HG02973 (cell line): Measurements from ENCODE around the gene ANKRD63.

Source experiments
- ATAC-seq: cut with Tn5 transposase; IDR thresholded peaks from one replicate; pipeline ENCODE4 v1.9.1; 2021; ENCODE audit warnings: moderate library complexity; ENCODE audit not compliant: unreplicated experiment

Gene ANKRD63

DNA sequence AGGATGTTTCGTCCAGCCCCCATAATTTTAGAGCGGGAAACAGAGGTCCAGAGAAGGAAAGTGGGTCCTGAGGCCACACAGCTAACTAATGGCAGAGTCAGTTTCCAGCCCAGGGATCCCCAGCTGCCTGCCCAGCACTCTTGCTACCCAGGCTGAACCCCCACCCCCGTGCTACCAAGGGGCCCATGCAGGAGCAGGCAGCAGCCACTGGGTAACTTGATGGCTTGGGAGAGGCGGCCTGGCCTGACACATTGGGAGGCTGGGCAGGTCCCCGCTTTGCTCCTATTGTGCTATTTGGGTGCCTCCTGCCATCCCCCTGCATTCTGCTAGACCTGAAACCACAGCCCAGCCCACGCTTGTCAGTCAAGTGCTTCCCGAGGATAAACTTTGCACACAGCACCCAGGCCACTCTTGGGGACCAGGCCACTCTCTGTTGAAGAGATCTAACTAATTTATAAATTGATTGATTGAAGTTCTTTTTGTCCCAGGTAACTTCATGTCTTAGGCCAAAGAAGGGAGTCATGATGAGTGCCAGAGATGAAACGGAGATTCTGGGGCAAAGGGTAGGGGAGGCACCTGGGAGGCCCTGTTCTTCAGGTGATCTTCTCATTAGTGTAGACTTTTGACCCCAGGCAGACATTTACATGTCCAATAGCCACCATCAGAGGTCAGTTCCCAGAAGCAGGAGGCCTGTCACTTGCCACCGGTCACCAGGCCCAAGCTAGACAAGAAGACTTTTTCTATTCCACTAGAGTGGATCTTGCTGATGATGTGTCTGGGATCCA is 37.0 kb downstream of the ANKRD63 start:
- no peak for ATAC-seq

DNA sequence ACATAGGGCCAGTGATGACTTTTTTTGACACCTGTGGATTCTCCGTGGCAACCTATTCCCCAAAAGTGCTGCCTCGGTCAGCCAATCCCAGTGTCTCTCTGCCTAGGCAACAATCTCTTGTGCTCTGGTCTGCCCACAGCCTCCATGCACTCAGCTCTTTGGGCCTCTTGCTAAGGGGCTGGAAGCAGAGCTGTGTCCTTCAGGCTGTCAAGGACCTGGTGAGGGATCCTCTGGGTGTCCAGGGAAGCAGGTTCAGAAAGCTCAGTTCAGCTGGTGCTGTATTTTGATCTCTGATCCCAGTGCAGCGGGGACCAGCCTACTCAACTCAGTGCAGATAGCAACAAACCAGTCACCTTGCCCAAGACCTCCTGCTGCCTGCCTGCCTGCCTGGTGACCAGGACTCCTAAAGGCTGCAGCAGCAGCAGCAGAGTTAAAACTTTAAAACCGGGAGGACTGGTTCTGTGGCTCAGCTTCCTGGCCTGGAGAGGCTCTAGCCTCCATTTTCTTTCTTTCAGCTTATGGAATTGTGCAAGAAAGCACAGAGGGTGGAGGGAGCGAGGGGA is 37.8 kb downstream of the ANKRD63 start:
- no peak for ATAC-seq

DNA sequence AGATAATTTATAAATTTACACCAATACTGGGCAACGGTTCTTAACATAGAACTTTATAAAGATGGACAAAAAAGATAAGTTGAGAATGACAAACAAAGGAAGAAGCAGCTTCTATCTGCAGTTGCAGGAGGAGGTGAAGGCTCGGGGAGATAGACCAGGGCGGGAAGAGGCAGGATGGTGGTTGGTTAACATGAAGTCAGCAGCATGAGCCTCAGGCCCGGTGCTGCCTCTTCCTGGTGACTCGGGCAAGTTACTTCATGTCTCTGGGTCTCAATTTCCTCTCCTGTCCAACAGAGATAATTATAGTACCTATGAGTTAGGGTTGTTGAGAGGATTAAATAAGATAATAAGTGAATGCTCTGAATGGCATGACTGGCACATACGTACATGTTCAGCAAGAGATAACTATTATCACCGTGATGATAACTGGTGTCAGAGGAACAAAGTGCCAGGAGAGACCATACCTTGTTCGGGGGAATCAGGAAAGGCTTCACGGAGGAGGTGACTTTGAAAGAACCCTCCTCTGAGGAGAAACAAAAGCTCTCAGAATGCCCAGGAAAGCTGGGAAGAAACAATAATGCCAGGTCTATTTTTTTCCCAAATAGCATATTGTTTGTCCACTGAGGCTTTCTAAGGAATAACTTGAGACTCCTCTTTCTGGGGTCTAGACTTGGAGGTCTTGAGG is 39.6 kb downstream of the ANKRD63 start:
- no peak for ATAC-seq

DNA sequence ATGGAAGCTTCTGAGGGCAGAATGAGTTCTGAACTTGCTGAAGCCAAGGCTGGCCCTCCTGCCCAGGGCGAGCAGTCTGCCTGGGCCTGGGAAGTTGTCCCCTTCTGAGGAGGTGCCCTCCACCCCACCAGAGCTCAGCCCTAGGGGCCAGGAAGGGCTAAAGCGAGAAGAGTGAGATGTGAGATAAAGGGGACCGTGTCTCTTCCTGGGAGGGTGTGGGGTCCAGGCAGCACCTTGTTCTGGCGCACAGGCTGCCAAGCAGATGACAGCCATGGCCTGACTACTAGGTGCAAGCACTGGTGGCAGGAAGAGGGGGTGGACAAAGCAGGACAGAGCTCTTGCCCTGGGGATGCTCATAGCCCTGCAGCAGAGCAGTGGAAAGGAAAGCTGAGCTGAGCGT is 40.3 kb downstream of the ANKRD63 start:
- no peak for ATAC-seq

DNA sequence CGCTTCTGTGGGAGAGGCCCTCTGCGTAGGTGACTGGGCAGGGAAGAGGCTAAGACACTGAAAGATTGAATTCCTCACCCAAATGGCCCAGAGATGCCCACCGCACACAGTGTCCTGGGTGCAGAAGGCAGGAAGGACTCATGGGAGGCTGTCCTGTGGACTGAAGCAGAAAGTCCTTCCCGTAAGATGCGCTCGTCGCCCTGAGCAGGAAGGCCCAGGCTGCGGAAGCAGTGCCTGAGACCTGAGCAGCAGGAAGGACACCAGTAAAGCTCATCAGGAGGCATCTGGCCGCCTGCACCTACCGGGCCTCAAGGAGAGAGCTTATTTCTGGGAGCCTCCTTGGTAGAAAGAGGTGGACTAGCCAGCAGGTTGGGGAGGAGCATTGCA is 40.7 kb downstream of the ANKRD63 start:
- no peak for ATAC-seq

DNA sequence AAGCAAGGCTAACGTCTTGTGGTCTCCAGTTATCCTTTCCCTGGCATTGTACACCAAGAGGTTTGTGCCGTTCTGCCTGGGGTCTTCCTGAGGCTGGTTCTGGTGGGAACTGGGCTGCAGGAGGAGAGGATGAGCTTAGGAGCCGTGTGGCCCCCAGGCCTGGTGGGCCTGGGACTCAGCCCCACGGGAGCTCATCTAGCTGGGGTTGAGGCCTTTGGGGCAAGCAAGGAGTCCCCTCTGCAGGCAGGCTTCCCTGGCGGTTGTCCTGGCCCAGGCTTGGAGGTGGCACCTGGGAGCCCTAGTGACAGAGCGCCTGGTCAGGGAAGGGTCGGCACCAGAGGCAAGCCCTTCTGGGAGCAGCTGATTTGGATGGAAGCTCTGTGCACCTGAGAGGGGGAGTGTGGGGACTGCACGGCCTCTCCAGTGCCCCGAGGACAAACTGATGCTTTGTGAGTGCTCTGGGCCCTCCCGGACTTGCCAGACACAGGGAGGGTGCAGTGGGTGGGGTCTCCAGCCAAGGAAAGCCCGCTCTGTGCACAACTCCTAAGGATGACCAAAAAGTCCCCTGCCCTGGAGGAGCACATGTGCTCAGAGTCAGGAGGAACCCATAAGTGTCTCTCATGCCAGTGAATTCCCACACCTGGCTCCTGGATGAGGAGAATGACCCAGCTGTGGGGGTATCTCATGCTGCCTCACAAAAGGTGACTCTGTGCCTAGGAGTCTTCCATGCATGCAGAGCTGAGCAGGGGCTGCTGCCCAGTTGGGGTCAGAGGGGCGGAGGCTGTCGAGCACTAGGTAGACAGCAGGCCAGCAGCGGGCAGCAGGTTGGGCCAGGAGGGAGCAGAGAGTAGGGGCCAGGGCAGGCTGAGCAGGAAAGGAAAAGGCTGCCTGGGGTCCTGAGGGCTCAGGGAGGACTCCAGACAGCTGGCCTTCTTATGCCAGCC is 41.3 kb downstream of the ANKRD63 start:
- no peak for ATAC-seq

DNA sequence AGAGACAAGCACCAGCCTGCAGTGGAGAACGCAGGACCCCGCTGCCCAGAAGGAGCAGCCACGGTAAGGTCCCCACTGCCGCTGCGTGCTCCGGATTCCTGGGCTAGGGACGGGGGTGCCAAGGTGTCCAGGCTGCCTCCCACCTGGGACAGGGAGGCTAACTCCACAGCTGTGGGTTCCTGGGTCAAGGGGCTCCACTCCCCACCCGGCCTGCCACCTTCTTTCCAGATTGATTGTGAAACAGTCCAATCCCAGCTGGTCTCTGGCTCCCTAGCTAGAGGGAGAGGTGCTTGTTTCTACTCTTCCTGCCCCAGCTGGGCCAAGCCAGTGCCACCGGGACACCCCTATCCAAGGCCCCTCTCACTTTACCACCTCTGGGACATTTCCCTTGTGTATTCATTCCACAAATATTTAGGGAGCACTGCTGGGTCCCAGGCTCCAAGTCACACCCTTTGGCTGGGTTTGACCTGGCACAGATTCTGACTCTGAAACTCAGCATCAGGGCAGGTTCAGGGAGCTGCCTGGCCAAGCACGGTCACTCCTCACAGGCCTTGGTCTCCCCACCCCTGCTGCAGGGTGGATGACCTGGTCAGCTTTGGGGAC is 42.1 kb downstream of the ANKRD63 start:
- ATAC-seq, result no peak

DNA sequence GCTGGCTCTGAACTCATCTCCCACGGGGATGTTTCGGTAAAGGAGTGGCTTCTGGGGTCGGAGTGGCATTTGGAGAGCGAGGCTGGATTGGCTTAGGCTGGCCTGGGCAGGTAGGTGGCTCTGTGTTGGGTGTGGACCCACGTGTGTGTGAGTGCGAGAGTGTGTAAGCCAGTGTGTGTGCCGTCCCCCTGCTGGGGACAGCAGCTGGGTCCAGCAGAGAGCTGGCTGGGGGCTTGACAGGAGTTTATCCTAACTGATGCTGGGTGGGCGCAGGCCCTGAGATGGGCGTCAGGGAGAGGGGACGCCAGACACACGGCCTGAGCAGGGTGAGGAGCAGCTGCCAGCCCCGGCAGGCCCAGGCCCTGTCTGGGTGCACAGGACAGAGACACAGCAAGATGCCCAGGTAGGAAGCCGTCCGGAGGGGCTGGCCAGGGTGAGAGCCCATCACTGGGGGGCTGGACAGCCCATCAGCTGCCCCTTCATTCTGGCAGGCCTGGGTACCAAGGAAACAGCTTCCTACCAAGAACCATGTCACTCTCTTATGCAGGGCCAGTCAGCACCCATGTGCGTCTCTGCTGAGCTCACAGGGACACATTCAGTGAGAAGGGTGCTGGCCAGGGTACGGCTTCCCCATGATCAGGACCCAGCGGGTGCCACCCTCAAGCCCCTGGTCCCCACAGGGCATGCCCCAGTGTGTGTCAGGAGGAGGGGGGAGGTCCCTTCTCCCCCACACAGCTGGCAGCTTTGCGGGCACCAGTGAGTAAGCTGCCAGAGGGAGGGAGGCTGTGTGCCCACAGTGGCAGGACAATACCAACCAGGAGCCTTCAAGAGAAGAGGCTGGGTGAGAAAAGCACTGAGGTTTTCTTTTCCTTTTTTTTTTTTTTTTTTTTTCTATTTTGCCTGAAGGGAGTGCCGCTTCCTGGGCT is 42.9 kb downstream of the ANKRD63 start:
- ATAC-seq, result no peak

DNA sequence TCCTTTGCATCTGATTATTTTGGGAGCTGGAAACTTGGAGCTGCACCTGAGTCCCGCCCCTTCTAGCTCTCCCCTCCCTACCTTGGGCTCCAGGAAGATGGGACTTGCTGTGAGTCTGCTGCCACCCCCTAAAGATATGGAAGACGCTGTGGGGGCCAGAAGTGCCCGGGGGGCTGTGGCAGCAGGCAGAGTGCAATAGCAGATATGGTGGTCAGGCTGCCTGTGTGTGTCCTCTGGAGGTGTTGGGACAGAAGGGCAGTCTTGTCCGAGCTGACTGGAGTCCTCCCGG is 43.5 kb downstream of the ANKRD63 start:
- ATAC-seq, result no peak

DNA sequence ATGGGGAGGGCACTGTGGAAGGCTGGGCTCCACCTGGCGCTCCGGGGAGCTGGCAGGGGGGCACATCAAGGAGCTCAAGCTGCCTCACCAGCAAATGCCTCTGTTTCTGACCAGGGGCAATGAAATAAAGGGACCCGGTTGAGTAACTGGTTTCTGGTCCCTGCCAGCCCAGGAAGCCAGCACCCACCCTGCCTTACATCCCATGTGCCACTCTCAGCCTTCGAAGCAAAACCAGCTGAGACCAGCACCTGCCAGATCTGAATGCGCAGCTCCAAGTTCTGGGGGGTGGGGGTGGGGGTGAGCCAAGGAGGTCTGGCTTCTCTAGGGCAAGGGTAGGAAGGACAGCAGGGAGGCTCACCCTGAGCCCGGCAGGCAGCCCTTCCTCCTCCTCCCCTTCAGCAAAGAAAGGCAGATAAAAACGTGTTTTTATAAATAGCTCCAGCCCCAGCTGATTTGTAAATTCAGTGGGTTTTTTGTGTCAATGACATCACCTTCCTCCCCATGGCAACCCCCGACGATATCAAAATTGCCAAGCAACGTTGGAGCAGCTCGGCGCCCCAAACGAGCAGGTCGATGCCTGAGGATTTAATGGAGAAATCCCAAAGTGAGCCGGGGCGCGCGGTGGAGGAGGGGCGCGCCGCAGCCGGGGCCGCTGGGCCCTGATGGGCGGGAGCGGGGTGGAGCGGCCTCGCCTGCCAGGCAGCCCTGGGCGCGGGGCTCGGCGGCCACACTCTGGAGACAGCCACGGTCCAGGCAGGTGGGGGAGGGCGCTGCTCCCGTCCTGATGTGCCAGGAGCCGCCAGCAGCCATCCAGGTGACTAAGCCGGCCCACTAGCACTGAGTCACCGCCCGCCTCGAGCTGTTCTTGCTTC is 44.1 kb downstream of the ANKRD63 start, which contains the start of gene PAK6:
Gene PAK6, plus strand, starts transcription at position 532 of the 872 bp plus-strand sequence. CDS start 25,723 bp downstream, outside the sequence.
- ATAC-seq, result no peak

DNA sequence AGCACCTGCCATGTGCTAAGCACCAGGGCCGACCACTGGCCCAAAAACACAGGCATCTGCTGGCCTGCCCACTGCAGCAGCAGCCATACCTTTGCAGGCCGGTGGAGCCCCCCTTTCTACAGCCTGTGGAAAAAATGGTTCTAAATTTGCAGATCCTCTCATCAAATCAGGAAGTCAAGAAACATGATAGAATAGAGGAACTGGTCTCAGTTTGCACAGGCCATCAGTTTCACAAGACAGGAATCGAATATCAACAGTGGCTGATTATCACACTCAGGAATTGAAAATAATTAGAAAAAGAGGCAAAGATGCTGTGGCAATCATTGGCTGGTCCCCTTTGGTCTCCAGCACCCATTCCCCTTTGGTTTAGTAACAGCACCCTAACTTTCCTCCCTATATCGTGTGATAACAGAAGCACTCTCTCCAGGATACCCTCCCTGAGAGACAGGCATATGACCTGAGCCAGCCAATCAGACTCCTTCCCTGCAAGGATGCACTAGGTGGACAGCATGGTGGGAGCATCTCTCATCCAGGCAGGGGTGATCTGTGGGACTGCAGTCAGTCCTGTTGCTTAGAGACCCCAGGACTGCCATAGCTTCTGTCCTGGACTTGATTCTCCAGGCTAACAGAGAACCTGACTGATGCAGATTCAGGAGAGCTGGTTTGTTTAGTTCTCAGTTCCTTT is 47.5 kb downstream of the ANKRD63 start:
- no peak for ATAC-seq

DNA sequence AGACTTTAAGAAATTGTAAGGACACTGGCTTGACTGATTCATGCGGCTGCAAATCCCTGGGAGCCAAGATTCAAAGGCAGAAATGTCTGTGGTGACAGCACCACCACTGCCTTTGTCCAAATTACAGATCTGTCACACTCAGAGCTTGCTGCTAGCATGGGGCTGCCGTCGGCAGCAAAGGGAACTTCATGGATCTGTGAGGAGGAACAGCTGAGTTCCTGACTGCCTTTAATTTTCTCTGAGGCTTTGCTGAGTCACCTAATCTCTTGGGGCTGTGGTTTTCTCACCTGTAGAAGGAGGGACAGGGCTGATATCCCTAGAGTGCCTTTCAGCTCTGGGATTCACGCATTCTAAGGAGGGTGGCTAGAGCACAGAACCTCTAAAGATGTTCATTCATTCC is 48.1 kb downstream of the ANKRD63 start:
- no peak for ATAC-seq

DNA sequence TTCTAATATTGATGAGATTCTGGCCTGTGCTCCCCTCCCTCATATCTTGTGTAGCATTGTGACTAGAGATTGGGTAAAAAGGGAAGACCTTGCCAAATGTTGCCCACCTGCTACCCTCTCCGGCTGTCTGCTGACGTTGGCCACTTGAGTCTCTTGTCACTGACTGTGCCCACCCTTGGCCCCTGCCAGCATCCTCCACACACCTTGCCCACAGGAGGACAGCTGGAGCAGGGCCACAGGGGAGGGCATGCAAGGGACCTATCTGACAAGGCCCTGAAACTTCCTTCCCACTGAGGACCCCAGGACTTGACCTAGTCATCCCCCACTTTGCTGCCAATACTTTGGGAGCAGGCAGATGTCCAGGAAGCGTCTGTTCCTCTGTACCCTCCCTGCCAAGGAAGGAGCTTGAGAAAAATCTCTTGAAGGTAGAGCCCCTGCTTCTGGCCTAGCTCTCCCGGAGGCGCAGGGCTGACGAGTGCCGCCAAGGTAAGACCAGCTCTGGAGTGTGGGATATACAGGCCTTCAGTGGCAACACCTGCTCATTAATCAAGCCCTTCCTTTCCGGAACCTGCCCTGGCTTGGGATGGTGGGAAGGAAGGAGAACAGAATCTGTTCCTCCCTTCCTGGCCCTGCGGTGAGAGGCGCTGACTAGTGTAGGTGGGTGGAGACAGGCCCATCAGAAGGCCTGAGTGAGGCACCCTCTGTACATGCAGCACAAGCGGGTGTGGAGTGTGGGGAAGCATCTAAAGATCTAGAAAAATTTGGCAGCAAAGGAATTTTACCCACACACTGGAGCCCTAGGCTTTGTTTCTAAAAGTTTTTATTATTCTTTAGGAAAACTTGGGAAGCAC is 48.9 kb downstream of the ANKRD63 start:
- ATAC-seq, result no peak

DNA sequence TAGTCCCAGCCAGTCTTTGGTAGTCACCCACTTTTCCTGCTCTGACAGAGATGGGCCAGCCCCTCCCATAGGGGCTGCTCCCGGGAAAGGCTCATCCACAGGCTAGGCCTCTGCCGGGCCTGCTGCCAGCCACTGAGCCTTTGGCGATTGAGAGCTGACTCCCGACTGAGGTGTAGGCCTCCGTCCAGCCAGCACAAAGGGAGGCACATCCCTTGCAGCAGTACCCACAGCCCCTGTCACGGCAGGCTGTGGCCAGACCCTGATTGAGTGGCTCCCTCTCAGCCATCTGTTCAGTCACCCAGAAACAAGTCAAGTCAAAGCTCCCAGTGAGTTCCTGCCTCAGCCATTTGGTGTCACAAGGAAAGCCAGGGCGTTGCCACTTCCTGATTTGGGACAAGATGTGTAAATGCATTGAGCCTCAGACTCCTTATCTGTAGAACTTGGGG is 50.2 kb downstream of the ANKRD63 start:
- ATAC-seq, result no peak
